ENCODE results near the gene PAX7.

PAX7 gene

GRCh38 chr1:18724801-18725200, 94.2 kb downstream of the PAX7 start:
- no peak overlapping the region for H3K4me2 ChIP-seq (ENCODE audit: low read depth, low read length, poor library complexity, severe bottlenecking)
- TF ChIP-seq EZH2phosphoT487 (conservative IDR thresholded peaks at IDR 0.05; ENCODE audit: low read length) (no peak), CTCF (IDR thresholded peaks at IDR 0.05; ENCODE audit: insufficient read depth, low read length, poor library complexity, severe bottlenecking) (no peak)

GRCh38 chr1:18725231-18725895, 94.7 kb downstream of the PAX7 start:
- no peaks in the 10 kb centered on the region for H3K79me2 ChIP-seq (ENCODE audit: insufficient read depth, low read length)
- H3K9ac ChIP-seq (ENCODE audit: low read length) = no peak overlapping the region
- no peak overlapping the region for H3K27ac ChIP-seq (ENCODE audit: low read depth, low read length)
- H2AFZ ChIP-seq (ENCODE audit: low read depth, low read length, severe bottlenecking) = no peak overlapping the region
- H3K36me3 ChIP-seq (ENCODE audit: low read length) = no peaks in the 10 kb centered on the region
- H3K27me3 ChIP-seq (ENCODE audit: low read length) = no peaks in the 10 kb centered on the region
- H4K20me1 ChIP-seq (ENCODE audit: low read depth, low read length) = no peaks in the 10 kb centered on the region
- no peaks in the 10 kb centered on the region for H3F3A ChIP-seq (ENCODE audit: insufficient read depth)
- TF ChIP-seq CTCF (IDR thresholded peaks at IDR 0.05; ENCODE audit: insufficient read depth, low read length, poor library complexity, severe bottlenecking) (no peak), EZH2phosphoT487 (conservative IDR thresholded peaks at IDR 0.05; ENCODE audit: low read length) (no peak)
- no peaks in the 10 kb centered on the region for H3K9me2 ChIP-seq (replicated peaks; ENCODE audit: insufficient read depth, low read length)
- no peaks in the 10 kb centered on the region for H3K9me3 ChIP-seq (ENCODE audit: insufficient read depth, low read length)
- H3K4me2 ChIP-seq (ENCODE audit: low read depth, low read length, poor library complexity, severe bottlenecking) = no peak overlapping the region
- no peak overlapping the region for H3K4me3 ChIP-seq (ENCODE audit: insufficient read depth, low read length, poor library complexity, severe bottlenecking)

More at GRCh38 chr1:18724801-18725200, 94.2 kb downstream of the PAX7 start:
- H3K27ac ChIP-seq (ENCODE audit: low read depth, low read length) = no peak overlapping the region
- H2AFZ ChIP-seq (ENCODE audit: low read depth, low read length, severe bottlenecking) = no peak overlapping the region
- H3K79me2 ChIP-seq (ENCODE audit: insufficient read depth, low read length) = no peaks in the 10 kb centered on the region
- no peaks in the 10 kb centered on the region for H3K9me2 ChIP-seq (replicated peaks; ENCODE audit: insufficient read depth, low read length)
- H3K9me3 ChIP-seq (ENCODE audit: insufficient read depth, low read length) = no peaks in the 10 kb centered on the region
- H3K36me3 ChIP-seq (ENCODE audit: low read length) = no peaks in the 10 kb centered on the region
- H3F3A ChIP-seq (ENCODE audit: insufficient read depth) = no peaks in the 10 kb centered on the region
- H3K9ac ChIP-seq (ENCODE audit: low read length) = no peak overlapping the region
- H3K27me3 ChIP-seq (ENCODE audit: low read length) = no peaks in the 10 kb centered on the region
- no peak overlapping the region for H3K4me3 ChIP-seq (ENCODE audit: insufficient read depth, low read length, poor library complexity, severe bottlenecking)
- H4K20me1 ChIP-seq (ENCODE audit: low read depth, low read length) = no peaks in the 10 kb centered on the region

- H4K20me1 ChIP-seq (ENCODE audit: low read depth, low read length) = no peaks in the 10 kb centered on the region
- H3K9me2 ChIP-seq (replicated peaks; ENCODE audit: insufficient read depth, low read length) = no peaks in the 10 kb centered on the region
- no peak overlapping the region for H3K9ac ChIP-seq (ENCODE audit: low read length)
- no peak for TF ChIP-seq EZH2phosphoT487 (conservative IDR thresholded peaks at IDR 0.05; ENCODE audit: low read length)
- TF ChIP-seq CTCF (IDR thresholded peaks at IDR 0.05; ENCODE audit: insufficient read depth, low read length, poor library complexity, severe bottlenecking) = no peak
- H3K9me3 ChIP-seq (ENCODE audit: insufficient read depth, low read length) = no peaks in the 10 kb centered on the region
- H3K27ac ChIP-seq (ENCODE audit: low read depth, low read length) = no peak overlapping the region
- no peak overlapping the region for H3K4me3 ChIP-seq (ENCODE audit: insufficient read depth, low read length, poor library complexity, severe bottlenecking)
- H3K4me2 ChIP-seq (ENCODE audit: low read depth, low read length, poor library complexity, severe bottlenecking) = no peak overlapping the region
- no peaks in the 10 kb centered on the region for H3K27me3 ChIP-seq (ENCODE audit: low read length)
- H3F3A ChIP-seq (ENCODE audit: insufficient read depth) = no peaks in the 10 kb centered on the region
- H3K79me2 ChIP-seq (ENCODE audit: insufficient read depth, low read length) = no peaks in the 10 kb centered on the region
- H2AFZ ChIP-seq (ENCODE audit: low read depth, low read length, severe bottlenecking) = no peak overlapping the region
- no peaks in the 10 kb centered on the region for H3K36me3 ChIP-seq (ENCODE audit: low read length)
These were observed 95.7 kb downstream of the PAX7 start for GRCh38 chr1:18726368-18726767.
